Peyer's patch (tissue), 4 donors: ENCODE data around the gene CFAP99.

ENCODE experiments used
- CTCF ChIP-seq, 6 experiments: fragments of 450-650 bp in 4 of 6; fragments of 200-600 bp in 2 of 6; sonication (generic) in 1 of 6; IDR thresholded peaks; one replicate each; pipeline ENCODE4 v1.5.1; 2017 to 2019; ENCODE audit warnings: antibody characterized with exemption in 6 of 6, mild to moderate bottlenecking in 3 of 6, moderate library complexity in 1 of 6
- POLR2A ChIP-seq, 2 donors: fragments of 450-650 bp; IDR thresholded peaks; one replicate each; pipeline ENCODE4 v1.5.1; 2017; ENCODE audit warnings: antibody characterized with exemption in 2 of 2, mild to moderate bottlenecking in 2 of 2, moderate library complexity in 2 of 2

- TF ChIP-seq CTCF (IDR thresholded peaks at IDR 0.05) (no peak), POLR2A (IDR thresholded peaks at IDR 0.05) (no peak)
These were observed 6.8 kb downstream of the CFAP99 start for GRCh38 chr4:2425386-2426068.
